ENCODE data around the gene FBXL20. TPM values are rescaled to one million over a fixed set of nuclear protein-coding genes. Genes with fewer than 3 reads are reported as not detected.
"Not testable (repeated sequence)": the region's sequence is repeated elsewhere in the genome, so short reads cannot be mapped to it uniquely, and the experiment has no call there.

The FBXL20 gene
- total RNA-seq, 1 donor = 20.3 TPM

- H3K36me3 ChIP-seq (ENCODE audit: insufficient read depth, low read length) = no peaks in the 10 kb centered on the region
- no peak for TF ChIP-seq CTCF (IDR thresholded peaks at IDR 0.05; ENCODE audit: extremely low read depth, low read depth, low read length)
- peaks cover 6% of the 10 kb centered on the region for H3K79me2 ChIP-seq (ENCODE audit: insufficient read depth, low read length)
- no peak for DNase-seq (ENCODE audit: insufficient read length, low spot score, missing footprints)
- H3K9me3 ChIP-seq (ENCODE audit: low read depth, low read length) = no peaks in the 10 kb centered on the region
- H3K27ac ChIP-seq (ENCODE audit: low read depth, low read length) = no peak overlapping the region
- no peak overlapping the region for H3K4me2 ChIP-seq (ENCODE audit: insufficient read depth, low read length)
- H3K4me1 ChIP-seq (ENCODE audit: insufficient read depth, low read length) = no peaks in the 10 kb centered on the region
- H4K20me1 ChIP-seq (ENCODE audit: insufficient read depth, low read length) = peaks cover 34% of the 10 kb centered on the region
- no peak overlapping the region for H3K4me3 ChIP-seq (ENCODE audit: insufficient read depth, low read length)
- no peak overlapping the region for H2AFZ ChIP-seq (ENCODE audit: low read length)
- H3K27me3 ChIP-seq (ENCODE audit: insufficient read depth, low read length) = no peaks in the 10 kb centered on the region
Observed at GRCh38 chr17:39352986-39353385, 48.4 kb downstream of the FBXL20 start.

DNA sequence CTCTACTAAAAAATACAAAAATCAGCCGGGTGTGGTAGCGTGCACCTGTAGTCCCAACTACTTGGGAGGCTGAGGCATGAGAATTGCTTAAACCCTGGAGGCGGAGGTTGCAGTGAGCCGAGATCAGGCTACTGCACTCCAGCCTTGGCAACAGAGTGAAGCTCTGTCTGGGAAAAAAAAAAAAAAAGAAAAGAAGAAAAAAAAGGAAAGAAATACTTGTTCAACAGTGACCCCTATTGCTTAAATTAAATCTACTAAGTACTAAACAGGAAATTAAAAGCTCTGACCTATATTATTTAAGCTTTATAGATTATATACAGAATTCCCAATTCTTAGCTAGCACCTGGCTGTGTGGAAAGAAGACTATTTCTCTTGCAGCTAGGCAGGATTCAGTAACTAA, 48.9 kb downstream of the FBXL20 start:
- DNase-seq (ENCODE audit: insufficient read length, low spot score, missing footprints) = no peak
- H3K27me3 ChIP-seq (ENCODE audit: insufficient read depth, low read length) = no peaks in the 10 kb centered on the region

DNA sequence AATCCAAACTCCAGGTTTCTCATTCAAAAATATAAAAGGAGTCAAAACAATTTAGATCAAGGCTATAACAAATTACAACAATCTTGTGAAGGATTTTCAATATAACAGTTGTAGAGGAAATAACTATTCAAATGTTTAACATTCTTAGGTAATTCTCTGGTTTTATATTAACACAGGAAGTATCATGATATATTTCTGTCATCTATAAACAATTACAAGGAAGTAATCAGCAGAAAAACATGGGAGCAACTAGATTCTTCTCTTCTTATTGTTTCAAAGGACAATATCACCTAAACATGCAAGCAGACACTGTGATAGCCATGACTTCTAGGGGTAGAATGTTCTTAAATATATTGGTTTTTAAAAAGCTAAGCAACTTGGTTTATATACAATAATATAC, 49.9 kb downstream of the FBXL20 start:
- TF ChIP-seq CTCF (IDR thresholded peaks at IDR 0.05; ENCODE audit: extremely low read depth, low read depth, low read length) = no peak
- DNase-seq (ENCODE audit: insufficient read length, low spot score, missing footprints) = no peak
- Histone ChIP-seq H4K20me1 (ENCODE audit: insufficient read depth, low read length) (peaks cover 28% of the 10 kb centered on the region), H3K79me2 (ENCODE audit: insufficient read depth, low read length) (peaks cover 2% of the 10 kb centered on the region), H3K9me3 (ENCODE audit: low read depth, low read length) (no peaks in the 10 kb centered on the region), H3K36me3 (ENCODE audit: insufficient read depth, low read length) (no peaks in the 10 kb centered on the region), H2AFZ (ENCODE audit: low read length) (no peak overlapping the region), H3K4me2 (ENCODE audit: insufficient read depth, low read length) (no peak overlapping the region), H3K4me3 (ENCODE audit: insufficient read depth, low read length) (no peak overlapping the region), H3K27me3 (ENCODE audit: insufficient read depth, low read length) (no peaks in the 10 kb centered on the region), H3K4me1 (ENCODE audit: insufficient read depth, low read length) (no peaks in the 10 kb centered on the region), H3K27ac (ENCODE audit: low read depth, low read length) (no peak overlapping the region)

More for the DNA sequence above, 48.9 kb downstream of the FBXL20 start:
- Histone ChIP-seq H3K4me2 (ENCODE audit: insufficient read depth, low read length) (no peak overlapping the region), H3K9me3 (ENCODE audit: low read depth, low read length) (no peaks in the 10 kb centered on the region), H3K4me1 (ENCODE audit: insufficient read depth, low read length) (no peaks in the 10 kb centered on the region), H2AFZ (ENCODE audit: low read length) (no peak overlapping the region), H3K4me3 (ENCODE audit: insufficient read depth, low read length) (no peak overlapping the region), H3K36me3 (ENCODE audit: insufficient read depth, low read length) (no peaks in the 10 kb centered on the region), H4K20me1 (ENCODE audit: insufficient read depth, low read length) (peaks cover 32% of the 10 kb centered on the region), H3K27ac (ENCODE audit: low read depth, low read length) (no peak overlapping the region), H3K79me2 (ENCODE audit: insufficient read depth, low read length) (peaks cover 3% of the 10 kb centered on the region)
- TF ChIP-seq CTCF (IDR thresholded peaks at IDR 0.05; ENCODE audit: extremely low read depth, low read depth, low read length) = no peak

DNA sequence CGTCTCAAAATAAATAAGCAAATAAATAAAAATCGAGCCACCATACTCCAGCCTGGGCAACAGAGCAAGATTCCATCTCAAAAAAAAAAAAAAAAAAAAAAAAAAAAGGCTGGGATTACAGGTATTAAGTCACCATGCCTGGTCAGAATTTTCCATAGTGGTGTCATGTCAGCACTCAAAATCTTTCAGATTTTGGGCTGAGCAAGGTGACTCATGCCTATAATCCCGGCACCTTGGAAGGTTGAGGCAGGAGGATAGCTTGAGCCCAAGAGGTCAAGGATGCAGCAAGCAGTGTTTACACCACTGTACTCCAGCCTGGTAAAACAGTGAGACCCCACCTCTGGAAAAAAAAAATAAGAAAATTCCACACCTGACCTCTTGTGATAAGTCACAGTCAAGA, 52.2 kb downstream of the FBXL20 start:
- Histone ChIP-seq H3K27ac (ENCODE audit: low read depth, low read length) (no peak overlapping the region), H2AFZ (ENCODE audit: low read length) (no peak overlapping the region), H3K36me3 (ENCODE audit: insufficient read depth, low read length) (no peaks in the 10 kb centered on the region), H4K20me1 (ENCODE audit: insufficient read depth, low read length) (peaks cover 28% of the 10 kb centered on the region), H3K79me2 (ENCODE audit: insufficient read depth, low read length) (peaks cover 2% of the 10 kb centered on the region), H3K9me3 (ENCODE audit: low read depth, low read length) (no peaks in the 10 kb centered on the region), H3K27me3 (ENCODE audit: insufficient read depth, low read length) (no peaks in the 10 kb centered on the region), H3K4me2 (ENCODE audit: insufficient read depth, low read length) (no peak overlapping the region), H3K4me1 (ENCODE audit: insufficient read depth, low read length) (no peaks in the 10 kb centered on the region), H3K4me3 (ENCODE audit: insufficient read depth, low read length) (no peak overlapping the region)
- no peak for DNase-seq (ENCODE audit: insufficient read length, low spot score, missing footprints)
- no peak for TF ChIP-seq CTCF (IDR thresholded peaks at IDR 0.05; ENCODE audit: extremely low read depth, low read depth, low read length)

DNA sequence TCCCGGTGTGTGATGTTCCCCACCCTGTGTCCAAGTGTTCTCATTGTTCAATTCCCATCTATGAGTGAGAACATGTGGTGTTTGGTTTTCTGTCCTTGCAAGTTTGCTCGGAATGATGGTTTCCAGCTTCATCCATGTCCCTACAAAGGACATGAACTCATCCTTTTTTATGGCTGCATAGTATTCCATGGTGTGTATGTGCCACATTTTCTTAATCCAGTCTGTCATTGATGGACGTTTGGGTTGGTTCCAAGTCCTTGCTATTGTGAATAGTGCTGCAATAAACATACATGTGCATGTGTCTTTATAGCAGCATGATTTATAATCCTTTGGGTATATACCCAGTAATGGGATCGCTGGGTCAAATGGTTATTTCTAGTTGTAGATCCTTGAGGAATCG, 54.6 kb downstream of the FBXL20 start:
- not testable (repeated sequence) for H3K27me3 ChIP-seq (ENCODE audit: insufficient read depth, low read length); H2AFZ ChIP-seq (ENCODE audit: low read length); H3K79me2 ChIP-seq (ENCODE audit: insufficient read depth, low read length); H3K9me3 ChIP-seq (ENCODE audit: low read depth, low read length); H3K4me3 ChIP-seq (ENCODE audit: insufficient read depth, low read length); H3K27ac ChIP-seq (ENCODE audit: low read depth, low read length); H3K4me2 ChIP-seq (ENCODE audit: insufficient read depth, low read length); DNase-seq (ENCODE audit: insufficient read length, low spot score, missing footprints); H3K4me1 ChIP-seq (ENCODE audit: insufficient read depth, low read length); H3K36me3 ChIP-seq (ENCODE audit: insufficient read depth, low read length)
- H4K20me1 ChIP-seq (ENCODE audit: insufficient read depth, low read length) = peaks cover 18% of the 10 kb centered on the region
